Neural cell (in vitro differentiated cells): Measurements from ENCODE around the gene PSMD4. TPM values are rescaled to one million over a fixed set of nuclear protein-coding genes. Genes with fewer than 3 reads are reported as not detected.

Source experiments
- H2AFZ ChIP-seq: fragments of 200-600, 300-800 bp; sonication (generic), shearing (Covaris generic); 2 replicates; pipeline ENCODE4 v1.6.0; 2014; ENCODE audit warnings: low read depth, mild to moderate bottlenecking, antibody characterized with exemption, low read length, moderate library complexity
- H3F3A ChIP-seq: fragments of 200-600 bp; shearing (Covaris generic); 2 replicates; pipeline ENCODE4 v1.6.1; 2016; ENCODE audit warnings: mild to moderate bottlenecking, moderate library complexity, mixed read lengths, antibody characterized with exemption, low read length; ENCODE audit not compliant: insufficient read depth, poor library complexity, severe bottlenecking
- H3K27ac ChIP-seq: fragments of 200-600, 300-800 bp; sonication (generic), shearing (Covaris generic); 2 replicates; pipeline ENCODE4 v1.5.1; 2014; ENCODE audit warnings: mild to moderate bottlenecking, low read length, moderate library complexity
- H3K27me3 ChIP-seq: fragments of 300-800, 200-600 bp; sonication (generic), shearing (Covaris generic); 2 replicates; pipeline ENCODE4 v1.6.0; 2014; ENCODE audit warnings: mild to moderate bottlenecking, low read depth, low read length, moderate library complexity; ENCODE audit not compliant: insufficient read depth
- H3K36me3 ChIP-seq: fragments of 300-800, 200-600 bp; sonication (generic), shearing (Covaris generic); 2 replicates; pipeline ENCODE4 v1.5.1; 2014; ENCODE audit warnings: mild to moderate bottlenecking, antibody characterized with exemption, low read length, moderate library complexity; ENCODE audit not compliant: insufficient read depth
- H3K4me2 ChIP-seq: fragments of 300-800, 200-600 bp; sonication (generic), shearing (Covaris generic); 2 replicates; pipeline ENCODE4 v1.6.0; 2014; ENCODE audit warnings: mild to moderate bottlenecking, low read length
- H3K4me3 ChIP-seq: fragments of 300-800, 200-600 bp; sonication (generic), shearing (Covaris generic); 2 replicates; pipeline ENCODE4 v1.5.1; 2014; ENCODE audit warnings: mild to moderate bottlenecking, low read length, moderate library complexity
- H3K79me2 ChIP-seq: fragments of 200-600 bp; shearing (Covaris generic); replicated peaks from 2 replicates; pipeline ENCODE4 v1.6.0; 2014; ENCODE audit warnings: mild to moderate bottlenecking, low read length, moderate library complexity; ENCODE audit not compliant: insufficient read depth
- H3K9ac ChIP-seq: fragments of 300-800, 200-600 bp; sonication (generic), shearing (Covaris generic); 2 replicates; pipeline ENCODE4 v1.6.1; 2016; ENCODE audit warnings: mild to moderate bottlenecking, low read length, mixed read lengths
- H3K9me2 ChIP-seq: fragments of 200-600 bp; shearing (Covaris generic); 2 replicates; pipeline ENCODE4 v1.6.1; 2016; ENCODE audit warnings: mild to moderate bottlenecking, low read length, mixed read lengths; ENCODE audit not compliant: insufficient read depth
- H3K9me3 ChIP-seq: fragments of 200-600, 300-800 bp; sonication (generic), shearing (Covaris generic); 2 replicates; pipeline ENCODE4 v1.6.1; 2016; ENCODE audit warnings: mild to moderate bottlenecking, mixed run types, low read length, moderate library complexity, mixed read lengths
- H4K20me1 ChIP-seq: fragments of 200-600 bp; shearing (Covaris generic); 2 replicates; pipeline ENCODE4 v1.6.1; 2016; ENCODE audit warnings: mild to moderate bottlenecking, mixed run types; ENCODE audit not compliant: insufficient read depth
- EP300 ChIP-seq: fragments of 450-650 bp; conservative IDR thresholded peaks from 2 replicates; pipeline ENCODE4 v1.6.1; 2014; ENCODE audit warnings: antibody characterized with exemption, mild to moderate bottlenecking, moderate library complexity; ENCODE audit not compliant: poor library complexity, severe bottlenecking
- EZH2 ChIP-seq: fragments of 200-600, 300-800 bp; shearing (Covaris generic), sonication (generic); IDR thresholded peaks from 2 replicates; pipeline ENCODE4 v1.6.1; 2014; ENCODE audit warnings: antibody characterized with exemption, low read length, borderline replicate concordance, mild to moderate bottlenecking; ENCODE audit not compliant: insufficient read depth, poor library complexity, severe bottlenecking
- MXI1 ChIP-seq: fragments of 450-650 bp; conservative IDR thresholded peaks from 2 replicates; pipeline ENCODE4 v1.6.1; 2014; ENCODE audit warnings: antibody characterized with exemption, mild to moderate bottlenecking; ENCODE audit not compliant: poor library complexity, severe bottlenecking
- POLR2AphosphoS5 ChIP-seq: IDR thresholded peaks from 2 replicates; pipeline ENCODE4 v1.6.1; 2012
- RAD21 ChIP-seq: fragments of 450-650 bp; conservative IDR thresholded peaks from 2 replicates; pipeline ENCODE4 v1.6.1; 2014; ENCODE audit warnings: antibody characterized with exemption, mild to moderate bottlenecking, moderate library complexity
- SMC3 ChIP-seq: fragments of 450-650 bp; conservative IDR thresholded peaks from 2 replicates; pipeline ENCODE4 v1.6.1; 2014; ENCODE audit warnings: antibody characterized with exemption, mild to moderate bottlenecking, moderate library complexity; ENCODE audit not compliant: poor library complexity
- TAF1 ChIP-seq: IDR thresholded peaks from 2 replicates; pipeline ENCODE4 v1.6.1; 2012; ENCODE audit warnings: low read depth
- polyA plus RNA-seq: library from polyadenylated mRNA; depleted of rRNA; stranded (reverse); fragments of >200 nt; gene quantifications from 2 replicates; pipeline ENCODE4 v1.2.3, GENCODE V29; 2014
- TF ChIP-seq, protein P1 (sequence below): fragments of 450-650 bp; IDR thresholded peaks from 2 replicates; pipeline ENCODE4 v1.5.1; 2014; ENCODE audit warnings: antibody characterized with exemption, mild to moderate bottlenecking, moderate library complexity; ENCODE audit not compliant: poor library complexity, severe bottlenecking
- TF ChIP-seq, protein P2 (sequence below): IDR thresholded peaks from 2 replicates; pipeline ENCODE4 v1.6.1; 2012; ENCODE audit warnings: borderline replicate concordance

PSMD4 gene
- polyA plus RNA-seq, 1 donor from 2014 or later = 341 TPM

DNA sequence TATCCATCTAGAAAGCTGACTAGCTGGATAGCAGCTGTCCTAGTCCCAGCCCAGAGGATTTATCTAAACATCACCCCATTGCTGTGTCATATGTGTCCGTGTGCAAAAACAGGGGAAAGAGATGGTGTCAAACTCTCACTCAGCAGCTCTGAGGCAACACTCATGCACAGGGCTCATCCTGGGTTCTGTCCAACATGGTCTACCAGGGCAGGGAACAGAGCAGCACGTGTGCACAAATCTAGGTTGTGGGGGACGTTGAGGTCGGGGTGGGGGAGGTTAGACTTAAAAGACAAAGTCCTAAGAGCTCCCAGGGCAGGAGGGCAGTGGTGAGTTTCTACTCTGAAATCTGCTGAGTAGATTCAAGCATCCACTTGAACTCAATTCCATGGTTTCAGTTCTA, 56.5 kb downstream of the PSMD4 start:
- Histone ChIP-seq H3K36me3 (peaks cover 6% of the 10 kb centered on the region), H3K4me2 (no peak overlapping the region), H3K9ac (no peak overlapping the region), H4K20me1 (no peaks in the 10 kb centered on the region), H3K4me3 (no peak overlapping the region), H2AFZ (no peak overlapping the region), H3K9me3 (no peaks in the 10 kb centered on the region), H3K79me2 (no peaks in the 10 kb centered on the region), H3K27me3 (no peaks in the 10 kb centered on the region), H3K9me2 (no peaks in the 10 kb centered on the region), H3F3A (no peaks in the 10 kb centered on the region), H3K27ac (no peak overlapping the region)
- TF ChIP-seq MXI1 (no peak), SMC3 (no peak), POLR2AphosphoS5 (no peak), RAD21 (no peak), TAF1 (no peak), EZH2 (no peak), EP300 (no peak)
- TF ChIP-seq, protein P1, sequence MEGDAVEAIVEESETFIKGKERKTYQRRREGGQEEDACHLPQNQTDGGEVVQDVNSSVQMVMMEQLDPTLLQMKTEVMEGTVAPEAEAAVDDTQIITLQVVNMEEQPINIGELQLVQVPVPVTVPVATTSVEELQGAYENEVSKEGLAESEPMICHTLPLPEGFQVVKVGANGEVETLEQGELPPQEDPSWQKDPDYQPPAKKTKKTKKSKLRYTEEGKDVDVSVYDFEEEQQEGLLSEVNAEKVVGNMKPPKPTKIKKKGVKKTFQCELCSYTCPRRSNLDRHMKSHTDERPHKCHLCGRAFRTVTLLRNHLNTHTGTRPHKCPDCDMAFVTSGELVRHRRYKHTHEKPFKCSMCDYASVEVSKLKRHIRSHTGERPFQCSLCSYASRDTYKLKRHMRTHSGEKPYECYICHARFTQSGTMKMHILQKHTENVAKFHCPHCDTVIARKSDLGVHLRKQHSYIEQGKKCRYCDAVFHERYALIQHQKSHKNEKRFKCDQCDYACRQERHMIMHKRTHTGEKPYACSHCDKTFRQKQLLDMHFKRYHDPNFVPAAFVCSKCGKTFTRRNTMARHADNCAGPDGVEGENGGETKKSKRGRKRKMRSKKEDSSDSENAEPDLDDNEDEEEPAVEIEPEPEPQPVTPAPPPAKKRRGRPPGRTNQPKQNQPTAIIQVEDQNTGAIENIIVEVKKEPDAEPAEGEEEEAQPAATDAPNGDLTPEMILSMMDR = no peak
- TF ChIP-seq, protein P2, sequence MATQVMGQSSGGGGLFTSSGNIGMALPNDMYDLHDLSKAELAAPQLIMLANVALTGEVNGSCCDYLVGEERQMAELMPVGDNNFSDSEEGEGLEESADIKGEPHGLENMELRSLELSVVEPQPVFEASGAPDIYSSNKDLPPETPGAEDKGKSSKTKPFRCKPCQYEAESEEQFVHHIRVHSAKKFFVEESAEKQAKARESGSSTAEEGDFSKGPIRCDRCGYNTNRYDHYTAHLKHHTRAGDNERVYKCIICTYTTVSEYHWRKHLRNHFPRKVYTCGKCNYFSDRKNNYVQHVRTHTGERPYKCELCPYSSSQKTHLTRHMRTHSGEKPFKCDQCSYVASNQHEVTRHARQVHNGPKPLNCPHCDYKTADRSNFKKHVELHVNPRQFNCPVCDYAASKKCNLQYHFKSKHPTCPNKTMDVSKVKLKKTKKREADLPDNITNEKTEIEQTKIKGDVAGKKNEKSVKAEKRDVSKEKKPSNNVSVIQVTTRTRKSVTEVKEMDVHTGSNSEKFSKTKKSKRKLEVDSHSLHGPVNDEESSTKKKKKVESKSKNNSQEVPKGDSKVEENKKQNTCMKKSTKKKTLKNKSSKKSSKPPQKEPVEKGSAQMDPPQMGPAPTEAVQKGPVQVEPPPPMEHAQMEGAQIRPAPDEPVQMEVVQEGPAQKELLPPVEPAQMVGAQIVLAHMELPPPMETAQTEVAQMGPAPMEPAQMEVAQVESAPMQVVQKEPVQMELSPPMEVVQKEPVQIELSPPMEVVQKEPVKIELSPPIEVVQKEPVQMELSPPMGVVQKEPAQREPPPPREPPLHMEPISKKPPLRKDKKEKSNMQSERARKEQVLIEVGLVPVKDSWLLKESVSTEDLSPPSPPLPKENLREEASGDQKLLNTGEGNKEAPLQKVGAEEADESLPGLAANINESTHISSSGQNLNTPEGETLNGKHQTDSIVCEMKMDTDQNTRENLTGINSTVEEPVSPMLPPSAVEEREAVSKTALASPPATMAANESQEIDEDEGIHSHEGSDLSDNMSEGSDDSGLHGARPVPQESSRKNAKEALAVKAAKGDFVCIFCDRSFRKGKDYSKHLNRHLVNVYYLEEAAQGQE = no peak

DNA sequence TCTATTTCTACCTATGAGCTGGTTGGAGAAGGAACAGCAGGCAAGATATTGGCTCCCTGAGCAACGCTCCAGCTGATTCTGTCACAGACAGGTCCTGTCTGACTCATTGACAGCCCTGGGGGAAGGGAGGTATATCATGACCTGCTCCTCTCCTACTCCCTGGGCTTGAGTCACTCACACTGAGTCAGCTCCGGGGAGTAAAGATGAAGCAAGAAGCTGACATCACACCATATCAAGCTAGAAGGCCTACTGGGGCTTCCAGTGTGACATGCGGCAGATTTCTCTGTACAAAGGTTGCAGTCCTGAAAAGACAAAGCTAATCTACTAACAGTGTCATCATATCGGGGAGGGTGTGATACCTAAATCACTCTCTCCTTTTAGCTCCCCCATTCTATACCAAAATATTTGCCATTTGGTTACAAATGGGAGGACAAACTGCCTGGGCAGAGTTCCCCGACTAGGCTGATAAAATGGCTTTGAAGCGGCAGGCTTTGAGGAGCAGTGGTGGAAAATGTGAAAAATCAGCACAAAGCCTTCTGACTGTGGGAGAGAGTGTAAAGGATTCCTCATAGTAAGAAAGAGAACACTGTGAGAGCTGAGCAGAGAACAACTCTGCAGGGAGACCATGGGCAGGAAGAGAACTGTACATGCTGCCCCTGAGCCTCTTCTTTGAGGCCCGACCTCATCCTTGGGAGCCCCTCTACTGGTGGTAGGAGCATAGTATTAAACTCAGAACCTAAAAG, 57.2 kb downstream of the PSMD4 start:
- Histone ChIP-seq H2AFZ (no peak overlapping the region), H4K20me1 (no peaks in the 10 kb centered on the region), H3K9ac (no peak overlapping the region), H3K9me3 (no peaks in the 10 kb centered on the region), H3K27ac (no peak overlapping the region), H3K27me3 (no peaks in the 10 kb centered on the region), H3K4me3 (no peak overlapping the region), H3F3A (no peaks in the 10 kb centered on the region), H3K4me2 (no peak overlapping the region), H3K9me2 (no peaks in the 10 kb centered on the region), H3K36me3 (no peaks in the 10 kb centered on the region), H3K79me2 (no peaks in the 10 kb centered on the region)
- TF ChIP-seq, protein P2 = no peak
